Epithelial cell of esophagus (primary cell): ENCODE results near the gene BLNK.

Source experiments
- DNase-seq: peaks from one replicate; pipeline ENCODE4 v3.0.0; 2010; ENCODE audit warnings: low read depth
- H3K4me3 ChIP-seq: 2 replicates; pipeline ENCODE4 v1.5.1; 2011; ENCODE audit warnings: mild to moderate bottlenecking, low read length, control low read depth
- CTCF ChIP-seq: IDR thresholded peaks from 2 replicates; pipeline ENCODE4 v1.5.1; 2011; ENCODE audit warnings: low read depth, mild to moderate bottlenecking, low read length, control low read depth, inconsistent platforms; ENCODE audit not compliant: insufficient read depth; ENCODE audit errors: missing control alignments

Gene BLNK

DNA sequence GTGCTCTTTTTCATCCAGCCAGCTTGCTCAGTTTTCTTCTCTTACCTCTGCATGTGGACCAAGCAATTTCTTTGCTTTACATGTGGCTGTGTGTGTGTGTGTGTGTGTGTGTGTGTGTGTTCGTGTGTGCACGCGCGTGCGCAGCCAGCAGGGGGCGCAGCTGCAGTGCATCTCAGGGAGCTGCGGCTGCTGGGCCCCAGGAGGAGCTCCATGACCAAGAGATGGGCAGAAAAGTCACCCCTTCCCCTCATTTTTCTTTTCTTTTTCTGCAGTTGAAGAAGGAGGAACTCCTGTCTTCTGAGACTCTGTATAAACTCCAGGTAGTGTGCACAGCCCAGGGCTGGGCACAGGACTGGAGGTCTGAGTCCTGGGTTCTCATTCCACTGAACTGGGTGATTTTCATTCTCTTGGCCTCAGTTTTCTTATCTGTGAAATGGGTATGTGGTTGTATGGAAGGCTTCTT lies 41.8 kb downstream of the BLNK start:
- H3K4me3 ChIP-seq, result no peak overlapping the region
- peak; percentile 84 for DNase-seq
- TF ChIP-seq CTCF, result peak; percentile 94

- DNase-seq, result no peak
- no peak for TF ChIP-seq CTCF
- H3K4me3 ChIP-seq, result no peak overlapping the region
These were observed 42.9 kb downstream of the BLNK start for GRCh38 chr10:96228408-96228994.

DNA sequence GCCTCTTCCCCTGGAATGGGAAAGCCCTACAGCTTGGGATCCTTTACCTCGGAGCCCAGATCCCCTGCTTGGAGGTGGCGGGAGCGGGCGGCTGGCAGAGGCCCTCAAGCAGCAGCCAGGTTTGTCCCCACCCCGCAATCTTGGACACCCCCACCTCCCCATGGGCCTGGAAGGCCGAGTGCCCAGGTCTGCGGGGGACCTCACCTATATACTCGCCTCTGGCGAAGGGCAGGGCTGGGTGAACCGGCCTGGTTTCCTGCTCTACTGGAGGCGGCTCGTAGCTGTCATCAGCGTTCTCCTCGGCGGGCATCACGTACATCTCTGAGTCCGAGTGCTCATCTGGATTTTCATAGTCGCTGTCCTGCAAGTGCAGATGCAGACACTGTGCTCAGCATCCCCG lies 44.2 kb downstream of the BLNK start:
- no peak overlapping the region for H3K4me3 ChIP-seq
- no peak for TF ChIP-seq CTCF
- no peak for DNase-seq

- peak; percentile 4 for DNase-seq
- no peak overlapping the region for H3K4me3 ChIP-seq
- no peak for TF ChIP-seq CTCF
These were observed 46.2 kb downstream of the BLNK start for GRCh38 chr10:96225119-96225518.

DNA sequence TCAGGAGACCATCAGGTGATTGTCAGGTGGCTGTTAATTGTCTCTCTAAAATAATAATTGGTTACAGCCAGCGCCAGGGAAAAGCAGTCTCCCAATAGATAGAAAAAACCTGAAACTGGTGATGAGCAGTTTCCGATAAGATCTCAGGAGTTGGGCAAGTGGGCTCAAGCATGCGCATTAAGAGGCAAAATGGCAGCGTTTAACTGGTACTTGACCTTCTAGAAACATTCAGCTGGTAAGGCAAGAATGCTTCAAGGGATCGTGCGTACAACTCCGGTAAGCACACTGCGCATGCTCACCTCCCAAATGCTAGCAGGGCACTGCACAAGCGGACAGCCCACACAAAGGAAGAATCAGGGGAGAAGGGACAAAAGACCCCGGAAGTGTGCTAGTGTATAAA lies 48.5 kb downstream of the BLNK start:
- no peak overlapping the region for H3K4me3 ChIP-seq
- TF ChIP-seq CTCF, result no peak
- no peak for DNase-seq

DNA sequence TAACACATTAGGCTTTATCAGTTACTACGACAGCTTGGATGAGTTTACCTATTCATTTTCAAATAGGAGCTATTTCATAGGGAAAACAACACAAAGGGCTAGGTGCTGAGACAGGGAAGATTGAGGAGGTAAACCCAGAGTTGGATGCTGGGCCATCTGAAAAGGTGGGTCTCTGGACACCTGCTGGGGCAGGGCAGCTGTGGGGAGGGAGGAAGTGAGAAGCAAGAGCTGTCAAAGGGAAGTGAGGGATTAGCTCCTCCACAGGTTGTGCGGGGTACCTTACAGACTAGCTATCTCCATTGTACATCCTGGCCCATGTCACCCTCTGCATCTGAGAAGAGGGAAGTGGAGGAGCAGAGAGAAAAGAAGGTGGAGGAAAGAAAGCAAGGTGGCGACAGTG lies 48.9 kb downstream of the BLNK start:
- DNase-seq, result no peak
- TF ChIP-seq CTCF, result no peak

GRCh38 chr10:96218826-96219225 lies 52.5 kb downstream of the BLNK start:
- TF ChIP-seq CTCF, result no peak
- H3K4me3 ChIP-seq, result no peak overlapping the region
- no peak for DNase-seq

More for the DNA sequence above, 48.9 kb downstream of the BLNK start:
- H3K4me3 ChIP-seq, result no peak overlapping the region
